ENCODE measurements around the gene KLF2.

KLF2 gene

GRCh38 chr19:16315825-16316505 lies 8.7 kb upstream of the KLF2 start:
- Histone ChIP-seq H3K9ac (ENCODE audit: low read depth, low read length) (no peak overlapping the region), H3K27ac (ENCODE audit: low read length) (no peak overlapping the region), H3K9me3 (ENCODE audit: insufficient read depth, low read depth, low read length) (no peaks in the 10 kb centered on the region), H3K36me3 (ENCODE audit: insufficient read depth, low read depth, low read length) (no peaks in the 10 kb centered on the region), H3K27me3 (ENCODE audit: insufficient read depth, low read length) (no peaks in the 10 kb centered on the region; the same call in 1 of the 2 replicates), H3K4me1 (ENCODE audit: insufficient read depth, low read length) (no peaks in the 10 kb centered on the region), H3K4me3 (ENCODE audit: low read length) (no peak overlapping the region)

- no peak overlapping the region for H3K4me3 ChIP-seq (ENCODE audit: low read length)
- no peaks in the 10 kb centered on the region for H3K9me3 ChIP-seq (ENCODE audit: insufficient read depth, low read depth, low read length)
- no peaks in the 10 kb centered on the region; the same call in 1 of the 2 replicates for H3K27me3 ChIP-seq (ENCODE audit: insufficient read depth, low read length)
- no peaks in the 10 kb centered on the region for H3K36me3 ChIP-seq (ENCODE audit: insufficient read depth, low read depth, low read length)
- H3K9ac ChIP-seq (ENCODE audit: low read depth, low read length) = no peak overlapping the region
- H3K4me1 ChIP-seq (ENCODE audit: insufficient read depth, low read length) = no peaks in the 10 kb centered on the region
- H3K27ac ChIP-seq (ENCODE audit: low read length) = no peak overlapping the region
These were observed 8.1 kb upstream of the KLF2 start for GRCh38 chr19:16316506-16316882.

- Histone ChIP-seq H3K27me3 (ENCODE audit: insufficient read depth, low read length) (peaks cover 25% of the 10 kb centered on the region), H3K9me3 (ENCODE audit: insufficient read depth, low read depth, low read length) (no peaks in the 10 kb centered on the region), H3K27ac (ENCODE audit: low read length) (no peak overlapping the region), H3K4me1 (ENCODE audit: insufficient read depth, low read length) (no peaks in the 10 kb centered on the region), H3K4me3 (ENCODE audit: low read length) (no peak overlapping the region), H3K36me3 (ENCODE audit: insufficient read depth, low read depth, low read length) (no peaks in the 10 kb centered on the region), H3K9ac (ENCODE audit: low read depth, low read length) (no peak overlapping the region)
These were observed 5.1 kb upstream of the KLF2 start for GRCh38 chr19:16319481-16319880.

GRCh38 chr19:16320987-16321386 lies 3.6 kb upstream of the KLF2 start:
- no peaks in the 10 kb centered on the region for H3K9me3 ChIP-seq (ENCODE audit: insufficient read depth, low read depth, low read length)
- H3K4me1 ChIP-seq (ENCODE audit: insufficient read depth, low read length) = no peaks in the 10 kb centered on the region
- H3K36me3 ChIP-seq (ENCODE audit: insufficient read depth, low read depth, low read length) = no peaks in the 10 kb centered on the region
- H3K4me3 ChIP-seq (ENCODE audit: low read length) = no peak overlapping the region
- H3K27me3 ChIP-seq (ENCODE audit: insufficient read depth, low read length) = peaks cover 39% of the 10 kb centered on the region
- H3K9ac ChIP-seq (ENCODE audit: low read depth, low read length) = no peak overlapping the region
- no peak overlapping the region for H3K27ac ChIP-seq (ENCODE audit: low read length)

GRCh38 chr19:16325161-16325527 lies 518 bp downstream of the KLF2 start:
- Histone ChIP-seq H3K27me3 (ENCODE audit: insufficient read depth, low read length) (peaks cover 80% of the 10 kb centered on the region), H3K4me3 (ENCODE audit: low read length) (no peak overlapping the region; the same call in 1 of the 2 replicates), H3K27ac (ENCODE audit: low read length) (no peak overlapping the region), H3K36me3 (ENCODE audit: insufficient read depth, low read depth, low read length) (no peaks in the 10 kb centered on the region), H3K9me3 (ENCODE audit: insufficient read depth, low read depth, low read length) (no peaks in the 10 kb centered on the region), H3K9ac (ENCODE audit: low read depth, low read length) (no peak overlapping the region), H3K4me1 (ENCODE audit: insufficient read depth, low read length) (no peaks in the 10 kb centered on the region)

- Histone ChIP-seq H3K27ac (ENCODE audit: low read length) (no peak overlapping the region), H3K27me3 (ENCODE audit: insufficient read depth, low read length) (peaks cover 85% of the 10 kb centered on the region), H3K4me1 (ENCODE audit: insufficient read depth, low read length) (no peaks in the 10 kb centered on the region)
These were observed 1.2 kb downstream of the KLF2 start for GRCh38 chr19:16325641-16326400.

GRCh38 chr19:16326401-16327168 lies 2.0 kb downstream of the KLF2 start:
- H3K27ac ChIP-seq (ENCODE audit: low read length) = no peak overlapping the region
- no peaks in the 10 kb centered on the region for H3K36me3 ChIP-seq (ENCODE audit: insufficient read depth, low read depth, low read length)
- peaks cover 85% of the 10 kb centered on the region for H3K27me3 ChIP-seq (ENCODE audit: insufficient read depth, low read length)
- no peaks in the 10 kb centered on the region for H3K9me3 ChIP-seq (ENCODE audit: insufficient read depth, low read depth, low read length)
- H3K9ac ChIP-seq (ENCODE audit: low read depth, low read length) = no peak overlapping the region; the same call in 1 of the 2 replicates
- peak overlapping the region; percentile 78 for H3K4me3 ChIP-seq (ENCODE audit: low read length)
- H3K4me1 ChIP-seq (ENCODE audit: insufficient read depth, low read length) = no peaks in the 10 kb centered on the region

More at GRCh38 chr19:16325641-16326400, 1.2 kb downstream of the KLF2 start:
- peak overlapping the region; percentile 78 for H3K4me3 ChIP-seq (ENCODE audit: low read length)
- H3K36me3 ChIP-seq (ENCODE audit: insufficient read depth, low read depth, low read length) = no peaks in the 10 kb centered on the region
- H3K9ac ChIP-seq (ENCODE audit: low read depth, low read length) = no peak overlapping the region
- no peaks in the 10 kb centered on the region for H3K9me3 ChIP-seq (ENCODE audit: insufficient read depth, low read depth, low read length)

GRCh38 chr19:16327169-16327475 lies 2.5 kb downstream of the KLF2 start:
- H3K9ac ChIP-seq (ENCODE audit: low read depth, low read length) = no peak overlapping the region
- no peaks in the 10 kb centered on the region for H3K9me3 ChIP-seq (ENCODE audit: insufficient read depth, low read depth, low read length)
- peaks cover 85% of the 10 kb centered on the region for H3K27me3 ChIP-seq (ENCODE audit: insufficient read depth, low read length)
- H3K4me3 ChIP-seq (ENCODE audit: low read length) = peak overlapping the region; percentile 78; the same call in 1 of the 2 replicates
- no peaks in the 10 kb centered on the region for H3K4me1 ChIP-seq (ENCODE audit: insufficient read depth, low read length)
- no peak overlapping the region for H3K27ac ChIP-seq (ENCODE audit: low read length)
- H3K36me3 ChIP-seq (ENCODE audit: insufficient read depth, low read depth, low read length) = no peaks in the 10 kb centered on the region

GRCh38 chr19:16327501-16327900 lies 2.9 kb downstream of the KLF2 start:
- H3K9me3 ChIP-seq (ENCODE audit: insufficient read depth, low read depth, low read length) = no peaks in the 10 kb centered on the region
- H3K27ac ChIP-seq (ENCODE audit: low read length) = no peak overlapping the region
- H3K36me3 ChIP-seq (ENCODE audit: insufficient read depth, low read depth, low read length) = no peaks in the 10 kb centered on the region
- no peak overlapping the region for H3K4me3 ChIP-seq (ENCODE audit: low read length)
- no peak overlapping the region for H3K9ac ChIP-seq (ENCODE audit: low read depth, low read length)
- no peaks in the 10 kb centered on the region for H3K4me1 ChIP-seq (ENCODE audit: insufficient read depth, low read length)
- H3K27me3 ChIP-seq (ENCODE audit: insufficient read depth, low read length) = peaks cover 83% of the 10 kb centered on the region

- Histone ChIP-seq H3K4me1 (ENCODE audit: insufficient read depth, low read length) (no peaks in the 10 kb centered on the region), H3K27ac (ENCODE audit: low read length) (no peak overlapping the region), H3K9ac (ENCODE audit: low read depth, low read length) (no peak overlapping the region), H3K4me3 (ENCODE audit: low read length) (no peak overlapping the region), H3K27me3 (ENCODE audit: insufficient read depth, low read length) (peaks cover 76% of the 10 kb centered on the region), H3K9me3 (ENCODE audit: insufficient read depth, low read depth, low read length) (no peaks in the 10 kb centered on the region), H3K36me3 (ENCODE audit: insufficient read depth, low read depth, low read length) (no peaks in the 10 kb centered on the region)
These were observed 3.5 kb downstream of the KLF2 start for GRCh38 chr19:16327911-16328823.

GRCh38 chr19:16328824-16329482 lies 4.3 kb downstream of the KLF2 start:
- Histone ChIP-seq H3K27ac (ENCODE audit: low read length) (no peak overlapping the region), H3K9ac (ENCODE audit: low read depth, low read length) (no peak overlapping the region), H3K4me1 (ENCODE audit: insufficient read depth, low read length) (no peaks in the 10 kb centered on the region), H3K27me3 (ENCODE audit: insufficient read depth, low read length) (peaks cover 68% of the 10 kb centered on the region), H3K4me3 (ENCODE audit: low read length) (no peak overlapping the region), H3K9me3 (ENCODE audit: insufficient read depth, low read depth, low read length) (no peaks in the 10 kb centered on the region), H3K36me3 (ENCODE audit: insufficient read depth, low read depth, low read length) (no peaks in the 10 kb centered on the region)
